PFSK-1 (cell line): Measurements from ENCODE around the gene EPHA8.

Experiments
- FOXP2 ChIP-seq: optimal IDR thresholded peaks from 2 replicates; pipeline ENCODE3; 2011; ENCODE audit warnings: borderline replicate concordance, control low read depth, inconsistent platforms; ENCODE audit not compliant: insufficient read depth; ENCODE audit errors: extremely low read length, extremely low read depth
- POLR2AphosphoS5 ChIP-seq: IDR thresholded peaks from 2 replicates; pipeline ENCODE4 v1.6.1; 2012; ENCODE audit warnings: low read depth, mild to moderate bottlenecking, control low read depth, low read length, moderate library complexity
- REST ChIP-seq, 2 experiments: IDR thresholded peaks; 2 replicates each; pipeline versions ENCODE4 v1.6.1 to v1.8.0; 2011 to 2012; ENCODE audit warnings: low read depth in 2 of 2, low read length in 2 of 2, control low read depth in 1 of 2, inconsistent platforms in 1 of 2, mild to moderate bottlenecking in 1 of 2, moderate library complexity in 1 of 2; ENCODE audit not compliant: insufficient read depth in 1 of 2
- SIN3A ChIP-seq: IDR thresholded peaks from 2 replicates; pipeline ENCODE4 v1.6.1; 2012; ENCODE audit warnings: mild to moderate bottlenecking, low read length, moderate library complexity, borderline replicate concordance; ENCODE audit not compliant: insufficient read depth
- TAF1 ChIP-seq: IDR thresholded peaks from 2 replicates; pipeline ENCODE4 v1.6.1; 2012; ENCODE audit warnings: low read length, control low read depth, borderline replicate concordance; ENCODE audit not compliant: insufficient read depth

EPHA8 gene

GRCh38 chr1:22607154-22607553 lies 43.9 kb downstream of the EPHA8 start:
- TF ChIP-seq TAF1 (no peak), REST (IDR thresholded peaks at IDR 0.05; ENCODE audit: insufficient read depth in 1 of 2, low read depth in 2 of 2, low read length in 2 of 2) (peak; percentile 87 to 92), FOXP2 (no peak)

GRCh38 chr1:22608361-22608760 lies 45.1 kb downstream of the EPHA8 start:
- no peak for TF ChIP-seq SIN3A
- no peak for TF ChIP-seq TAF1
- no peak for TF ChIP-seq POLR2AphosphoS5
- no peak for TF ChIP-seq FOXP2
- TF ChIP-seq REST (IDR thresholded peaks at IDR 0.05; ENCODE audit: insufficient read depth in 1 of 2, low read depth in 2 of 2, low read length in 2 of 2) = no peak

GRCh38 chr1:22609291-22609690 lies 46.0 kb downstream of the EPHA8 start:
- TF ChIP-seq SIN3A = no peak
- no peak for TF ChIP-seq POLR2AphosphoS5
- TF ChIP-seq FOXP2 = no peak
- no peak for TF ChIP-seq REST (IDR thresholded peaks at IDR 0.05; ENCODE audit: insufficient read depth in 1 of 2, low read depth in 2 of 2, low read length in 2 of 2)
- TF ChIP-seq TAF1 = no peak

- no peak for TF ChIP-seq FOXP2
- TF ChIP-seq REST (IDR thresholded peaks at IDR 0.05; ENCODE audit: insufficient read depth in 1 of 2, low read depth in 2 of 2, low read length in 2 of 2) = peak; percentile 98
- TF ChIP-seq SIN3A = 0 out of 2 replicates have a peak, but pooled peaks have one; percentile 12
Observed at GRCh38 chr1:22611530-22611947, 48.2 kb downstream of the EPHA8 start.
